B cell (primary cell): ENCODE data around the gene ZFP69. TPM values are rescaled to one million over a fixed set of nuclear protein-coding genes. Genes with fewer than 3 reads are reported as not detected.
A peak's percentile ranks its signal among the peaks of the same experiment; 100 is the strongest.

Experiments used
- ATAC-seq: fragments of 200-7000 bp; cut with Tn5 transposase; one replicate; pipeline ENCODE4 v1.10.0; 2021; ENCODE audit warnings: low read depth, mild to moderate bottlenecking, moderate number of reproducible peaks, moderate library complexity
- CTCF ChIA-PET: fragments of 350-600 bp; sonication (Branson Sonifier 250); formaldehyde crosslinking; loops from one replicate; lab custom pipeline; 2021; ENCODE audit warnings: antibody characterized with exemption, inconsistent platforms; lab: Charles Lee
- POLR2A ChIA-PET: fragments of 350-600 bp; sonication (Branson Sonifier 250); formaldehyde crosslinking; loops from one replicate; lab custom pipeline; 2021; ENCODE audit warnings: antibody characterized with exemption; lab: Charles Lee
- DNase-seq: peaks from one replicate; pipeline ENCODE4 v3.0.0; 2013
- H2AFZ ChIP-seq: 2 replicates; pipeline ENCODE4 v1.6.1; 2012; ENCODE audit warnings: mild to moderate bottlenecking, low read depth, low read length; ENCODE audit not compliant: insufficient read depth, poor library complexity, severe bottlenecking
- H3K27ac ChIP-seq, 2 donors: 1 replicate in 1 of 2; 2 replicates in 1 of 2; pipeline ENCODE4 v1.5.1; 2012 to 2013; ENCODE audit warnings: low read length in 2 of 2, mild to moderate bottlenecking in 2 of 2, moderate library complexity in 1 of 2
- H3K27me3 ChIP-seq, 4 experiments: fragments of 200-600 bp in 1 of 4; sonication (generic) in 1 of 4; replicated peaks in 1 of 4; 1 replicate in 2 of 4; 2 replicates in 2 of 4; pipeline versions ENCODE4 v1.6.1 to v1.7.0; 2013 to 2016; ENCODE audit warnings: low read length in 3 of 4, mild to moderate bottlenecking in 2 of 4, mixed read lengths in 1 of 4, moderate library complexity in 1 of 4; ENCODE audit not compliant: insufficient read depth in 4 of 4, control insufficient read depth in 3 of 4; ENCODE audit errors: control extremely low read depth in 1 of 4
- H3K36me3 ChIP-seq, 2 experiments: replicated peaks in 1 of 2; 1 replicate in 1 of 2; 2 replicates in 1 of 2; pipeline versions ENCODE4 v1.6.1 to v1.7.1; 2013; ENCODE audit warnings: low read length in 1 of 2; ENCODE audit not compliant: insufficient read depth in 2 of 2, control insufficient read depth in 1 of 2; ENCODE audit errors: control extremely low read depth in 1 of 2, extremely low read depth in 1 of 2
- H3K4me1 ChIP-seq, 2 donors: fragments of 200-600 bp in 1 of 2; sonication (generic) in 1 of 2; 1 replicate in 1 of 2; 2 replicates in 1 of 2; pipeline versions ENCODE4 v1.5.1 to v1.6.1; 2013 to 2017; ENCODE audit warnings: low read length in 2 of 2; ENCODE audit not compliant: control insufficient read depth in 2 of 2, insufficient read depth in 2 of 2
- H3K4me2 ChIP-seq: replicated peaks from 2 replicates; pipeline ENCODE3; 2012; ENCODE audit warnings: mild to moderate bottlenecking, low read depth, low read length; ENCODE audit not compliant: poor library complexity, severe bottlenecking
- H3K4me3 ChIP-seq, 5 experiments: fragments of 200-600 bp in 1 of 5; sonication (generic) in 1 of 5; 1 replicate in 3 of 5; 2 replicates in 2 of 5; pipeline versions ENCODE4 v1.5.1 to v1.7.0; 2011 to 2016; ENCODE audit warnings: low read length in 4 of 5, mild to moderate bottlenecking in 4 of 5, low read depth in 2 of 5, control low read depth in 1 of 5, moderate library complexity in 1 of 5; ENCODE audit not compliant: insufficient read depth in 1 of 5; ENCODE audit errors: control extremely low read depth in 1 of 5, extremely low read depth in 1 of 5
- H3K79me2 ChIP-seq: fragments of 200-600 bp; sonication (generic); one replicate; pipeline ENCODE4 v1.6.0; 2016; ENCODE audit warnings: low read length; ENCODE audit not compliant: control insufficient read depth, insufficient read depth
- H3K9ac ChIP-seq: fragments of 200-600 bp; sonication (generic); 2 replicates; pipeline ENCODE4 v1.6.1; 2017; ENCODE audit warnings: mild to moderate bottlenecking, low read length, moderate library complexity
- H3K9me3 ChIP-seq, 3 donors: one replicate each; pipeline versions ENCODE4 v1.6.1 to v1.7.1; 2013; ENCODE audit warnings: low read length in 2 of 3; ENCODE audit not compliant: control insufficient read depth in 2 of 3, insufficient read depth in 1 of 3; ENCODE audit errors: control extremely low read depth in 1 of 3
- H4K20me1 ChIP-seq: 2 replicates; pipeline ENCODE4 v1.6.0; 2012; ENCODE audit warnings: mild to moderate bottlenecking, low read length; ENCODE audit not compliant: insufficient read depth, control insufficient read depth, poor library complexity, severe bottlenecking
- H3K27ac Mint-ChIP-seq: one replicate; pipeline ENCODE4 v1.8.0; 2021; ENCODE audit warnings: mixed read lengths
- H3K27me3 Mint-ChIP-seq: one replicate; pipeline ENCODE4 v1.8.0; 2021; ENCODE audit warnings: mixed read lengths
- H3K4me1 Mint-ChIP-seq: one replicate; pipeline ENCODE4 v1.8.0; 2021; ENCODE audit warnings: mixed read lengths
- H3K4me3 Mint-ChIP-seq: one replicate; pipeline ENCODE4 v1.8.0; 2021; ENCODE audit warnings: mixed read lengths
- H3K9me3 Mint-ChIP-seq: one replicate; pipeline ENCODE4 v1.8.0; 2022; ENCODE audit warnings: mixed read lengths; ENCODE audit not compliant: insufficient read depth
- EZH2 ChIP-seq: IDR thresholded peaks from 2 replicates; pipeline ENCODE4 v1.6.1; 2012; ENCODE audit warnings: borderline replicate concordance, low read depth, mild to moderate bottlenecking, moderate library complexity, low read length; ENCODE audit not compliant: insufficient read depth, poor library complexity, severe bottlenecking
- WGBS: methylation state at CpG from one replicate; pipeline ENCODE4 v1.1.5; 2013; ENCODE audit warnings: missing lambda C conversion rate; ENCODE audit not compliant: insufficient coverage; 5-methylcytosine and 5-hydroxymethylcytosine counted together
- intact Hi-C: fragments of 100-400 bp; cut with micrococcal nuclease; formaldehyde crosslinking; loops from one replicate; pipeline ENCODE4 v1.10.0; 2022
- polyA plus RNA-seq: library from polyadenylated mRNA; depleted of rRNA; stranded (reverse); fragments of >200 nt; gene quantifications from 2 replicates; pipeline ENCODE4 v1.2.3, GENCODE V29; 2012
- total RNA-seq, 2 donors: library from RNA; stranded (reverse); fragments of 120-200 nt in 1 of 2; gene quantifications; 1 replicate in 1 of 2; 2 replicates in 1 of 2; pipeline versions ENCODE4 v1.2.3 to v1.2.4, GENCODE V29; 2013 to 2022
- TF ChIP-seq, protein P1 (sequence below): fragments of 200-600 bp; IDR thresholded peaks from one replicate; pipeline ENCODE4 v1.8.0; 2022; ENCODE audit warnings: antibody characterized with exemption, mild to moderate bottlenecking

ZFP69 gene
- total and polyA plus RNA-seq, 2 donors (not counting 1 experiment from before 2014, with no cell fraction given): 2.9 to 7.5 TPM

DNA sequence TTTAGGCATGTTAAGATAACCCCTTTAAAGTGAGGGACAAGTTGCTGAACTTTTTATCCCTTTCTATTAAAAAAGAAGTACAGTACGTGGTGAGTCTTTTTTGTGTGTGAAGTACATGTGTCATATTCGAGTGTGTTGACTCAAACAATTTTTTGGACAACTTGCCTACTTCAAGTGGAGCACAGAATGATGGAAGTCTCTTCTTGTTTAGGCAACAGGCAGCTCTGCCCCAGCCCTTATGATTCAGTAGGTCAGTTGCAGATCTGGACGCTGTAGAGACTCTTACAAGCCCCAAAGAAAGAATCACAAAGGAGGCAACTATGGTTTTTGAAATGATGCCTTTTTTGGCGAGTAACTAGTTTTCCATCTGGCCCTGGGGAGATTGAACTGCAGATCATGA lies 41.2 kb upstream of the ZFP69 start:
- intact Hi-C loops: no loop called here
- WGBS: 100% methylated on average over 1 of the region's 4 CpGs
- Histone ChIP-seq H3K9me3 (no peaks in the 10 kb centered on the region), H3K9ac (no peak overlapping the region), H3K27ac (no peak overlapping the region), H2AFZ (no peak overlapping the region), H3K27me3 (no peaks in the 10 kb centered on the region), H3K36me3 (no peaks in the 10 kb centered on the region), H3K4me3 (no peak overlapping the region), H3K4me2 (no peak overlapping the region), H4K20me1 (no peaks in the 10 kb centered on the region), H3K4me1 (no peaks in the 10 kb centered on the region), H3K79me2 (no peaks in the 10 kb centered on the region)
- POLR2A ChIA-PET: interaction anchor here (1.0 kb wide), 1 partner anchor 11 kb away, joined by 5 read pairs; no protein-coding TSS in a partner anchor
- DNase-seq: no peak
- CTCF ChIA-PET: interaction anchor here (1.4 to 5.5 kb wide), 5 partner anchors 12 to 350 kb away, joined by 6 to 53 read pairs (median 9); no protein-coding TSS in a partner anchor
- Mint-ChIP-seq H3K9me3 (no peaks in the 10 kb centered on the region), H3K4me1 (peaks cover 2% of the 10 kb centered on the region), H3K27ac (no peak overlapping the region), H3K27me3 (no peaks in the 10 kb centered on the region), H3K4me3 (no peak overlapping the region)
- TF ChIP-seq, protein P1, sequence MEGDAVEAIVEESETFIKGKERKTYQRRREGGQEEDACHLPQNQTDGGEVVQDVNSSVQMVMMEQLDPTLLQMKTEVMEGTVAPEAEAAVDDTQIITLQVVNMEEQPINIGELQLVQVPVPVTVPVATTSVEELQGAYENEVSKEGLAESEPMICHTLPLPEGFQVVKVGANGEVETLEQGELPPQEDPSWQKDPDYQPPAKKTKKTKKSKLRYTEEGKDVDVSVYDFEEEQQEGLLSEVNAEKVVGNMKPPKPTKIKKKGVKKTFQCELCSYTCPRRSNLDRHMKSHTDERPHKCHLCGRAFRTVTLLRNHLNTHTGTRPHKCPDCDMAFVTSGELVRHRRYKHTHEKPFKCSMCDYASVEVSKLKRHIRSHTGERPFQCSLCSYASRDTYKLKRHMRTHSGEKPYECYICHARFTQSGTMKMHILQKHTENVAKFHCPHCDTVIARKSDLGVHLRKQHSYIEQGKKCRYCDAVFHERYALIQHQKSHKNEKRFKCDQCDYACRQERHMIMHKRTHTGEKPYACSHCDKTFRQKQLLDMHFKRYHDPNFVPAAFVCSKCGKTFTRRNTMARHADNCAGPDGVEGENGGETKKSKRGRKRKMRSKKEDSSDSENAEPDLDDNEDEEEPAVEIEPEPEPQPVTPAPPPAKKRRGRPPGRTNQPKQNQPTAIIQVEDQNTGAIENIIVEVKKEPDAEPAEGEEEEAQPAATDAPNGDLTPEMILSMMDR: no peak
- TF ChIP-seq EZH2: no peak
- ATAC-seq: no peak

DNA sequence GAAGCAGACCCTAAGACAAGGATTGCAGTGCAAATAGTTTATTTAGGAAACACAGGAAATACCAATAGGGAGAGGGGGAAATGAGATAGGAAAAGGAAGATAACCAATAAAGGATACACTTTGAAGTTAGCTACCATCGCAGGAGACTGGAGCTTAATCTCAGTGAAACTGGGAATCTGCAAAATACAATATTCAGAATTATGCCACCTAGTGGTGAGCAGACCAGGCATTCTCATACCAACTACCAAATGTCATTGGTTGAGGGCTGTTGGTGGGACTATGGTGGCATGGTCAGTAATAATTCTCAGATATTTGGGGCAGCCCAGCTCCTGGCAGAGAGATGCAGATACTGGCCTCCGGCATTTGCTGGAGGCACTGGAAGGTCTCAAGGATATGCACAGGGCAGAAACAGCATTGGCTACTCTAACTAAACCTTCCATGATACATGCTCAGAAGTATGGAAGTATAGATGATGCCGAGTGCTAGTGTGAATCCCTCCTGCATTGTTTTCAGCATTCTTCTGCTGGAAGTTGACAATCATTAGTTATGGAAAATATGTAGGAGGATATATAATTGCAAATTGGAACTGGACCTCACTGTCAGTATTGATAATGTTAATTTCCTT lies 38.6 kb upstream of the ZFP69 start:
- H3K27ac Mint-ChIP-seq: no peak overlapping the region
- peaks cover 2% of the 10 kb centered on the region for H3K4me1 Mint-ChIP-seq
- H3K4me1 ChIP-seq: no peaks in the 10 kb centered on the region
- H3K27me3 ChIP-seq: no peaks in the 10 kb centered on the region
- H3K79me2 ChIP-seq: no peaks in the 10 kb centered on the region
- H3K36me3 ChIP-seq: no peaks in the 10 kb centered on the region
- ChIA-PET POLR2A (no interaction called here), CTCF (interaction anchor here (0.6 to 7.3 kb wide), 31 partner anchors 8 to 360 kb away, joined by 3 to 80 read pairs (median 5); partner anchors contain the start of genes ZFP69B and ZNF684)
- no peaks in the 10 kb centered on the region for H3K9me3 Mint-ChIP-seq
- DNase-seq (peak; percentile 63), ATAC-seq (peak; percentile 64)
- H3K27ac ChIP-seq: no peak overlapping the region
- TF ChIP-seq, protein P1: peak; percentile 83
- no peak for TF ChIP-seq EZH2
- WGBS: 92% methylated on average over 2 of the region's 3 CpGs
- H3K4me3 ChIP-seq: no peak overlapping the region
- intact Hi-C loops: loop anchor here (1.0 kb wide), 2 partner anchors 100 to 294 kb away; no protein-coding TSS in a partner anchor
- no peaks in the 10 kb centered on the region for H3K27me3 Mint-ChIP-seq
- no peaks in the 10 kb centered on the region for H4K20me1 ChIP-seq
- peaks cover 0 to 2% (median 0%) of the 10 kb centered on the region in 3 donors for H3K9me3 ChIP-seq
- no peak overlapping the region for H2AFZ ChIP-seq
- H3K4me3 Mint-ChIP-seq: no peak overlapping the region
- H3K4me2 ChIP-seq: no peak overlapping the region
- no peak overlapping the region for H3K9ac ChIP-seq
